ENCODE measurements around the gene WWP2.
"Not testable (repeated sequence)": the region's sequence is repeated elsewhere in the genome, so short reads cannot be mapped to it uniquely, and the experiment has no call there.

WWP2 gene

DNA sequence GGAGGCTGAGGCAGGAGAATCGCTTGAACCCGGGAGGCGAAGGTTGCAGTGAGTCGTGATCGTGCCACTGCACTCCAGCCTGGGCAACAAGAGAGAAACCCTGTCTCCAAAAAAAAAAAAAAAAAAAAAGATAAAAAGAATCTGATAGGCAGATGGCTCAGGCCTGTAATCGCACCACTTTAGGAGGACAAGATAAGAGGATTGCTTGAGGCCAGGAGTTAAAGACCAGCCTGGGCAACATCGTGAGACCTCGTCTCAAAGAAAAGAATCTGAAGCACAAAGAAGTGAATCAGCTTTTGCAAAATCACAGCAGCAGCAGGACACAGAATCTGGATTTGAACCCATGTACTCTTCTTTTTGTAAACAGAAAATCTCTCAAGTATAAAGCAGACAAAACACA, 15.0 kb upstream of the WWP2 start:
- DNase-seq = no peak

DNA sequence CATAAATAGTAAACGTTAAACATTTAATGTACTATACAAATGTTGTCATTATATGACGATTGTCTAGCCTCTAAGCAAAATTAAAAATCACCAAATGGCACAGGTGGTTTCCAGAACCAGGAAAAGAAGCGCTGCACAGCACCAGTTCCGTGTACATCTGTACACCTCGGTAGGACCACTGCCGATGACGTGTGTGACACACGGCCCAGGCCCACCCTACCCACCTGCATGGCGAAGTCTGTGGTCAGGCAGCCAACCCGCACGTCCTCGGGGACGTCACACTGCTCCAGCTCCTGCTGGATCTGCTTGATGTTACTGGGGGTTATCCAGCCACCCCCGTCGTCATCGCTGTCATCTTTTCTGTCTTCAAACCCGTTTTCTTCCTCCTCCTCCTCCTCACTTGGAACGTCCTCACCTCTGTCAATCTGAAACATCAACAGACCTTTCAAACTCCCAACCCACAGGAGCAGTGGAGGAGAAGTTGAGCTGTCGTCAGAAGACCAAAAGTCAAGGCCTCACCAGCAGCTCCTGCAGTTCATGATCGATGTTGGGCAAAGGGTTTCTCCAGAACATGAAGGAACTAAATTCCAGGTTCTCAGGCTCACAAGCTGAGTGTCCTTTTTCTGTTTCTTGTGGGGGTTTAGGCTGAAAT, 13.3 kb upstream of the WWP2 start:
- DNase-seq = no peak

GRCh38 chr16:69754143-69754468, 8.0 kb upstream of the WWP2 start:
- DNase-seq = no peak

DNA sequence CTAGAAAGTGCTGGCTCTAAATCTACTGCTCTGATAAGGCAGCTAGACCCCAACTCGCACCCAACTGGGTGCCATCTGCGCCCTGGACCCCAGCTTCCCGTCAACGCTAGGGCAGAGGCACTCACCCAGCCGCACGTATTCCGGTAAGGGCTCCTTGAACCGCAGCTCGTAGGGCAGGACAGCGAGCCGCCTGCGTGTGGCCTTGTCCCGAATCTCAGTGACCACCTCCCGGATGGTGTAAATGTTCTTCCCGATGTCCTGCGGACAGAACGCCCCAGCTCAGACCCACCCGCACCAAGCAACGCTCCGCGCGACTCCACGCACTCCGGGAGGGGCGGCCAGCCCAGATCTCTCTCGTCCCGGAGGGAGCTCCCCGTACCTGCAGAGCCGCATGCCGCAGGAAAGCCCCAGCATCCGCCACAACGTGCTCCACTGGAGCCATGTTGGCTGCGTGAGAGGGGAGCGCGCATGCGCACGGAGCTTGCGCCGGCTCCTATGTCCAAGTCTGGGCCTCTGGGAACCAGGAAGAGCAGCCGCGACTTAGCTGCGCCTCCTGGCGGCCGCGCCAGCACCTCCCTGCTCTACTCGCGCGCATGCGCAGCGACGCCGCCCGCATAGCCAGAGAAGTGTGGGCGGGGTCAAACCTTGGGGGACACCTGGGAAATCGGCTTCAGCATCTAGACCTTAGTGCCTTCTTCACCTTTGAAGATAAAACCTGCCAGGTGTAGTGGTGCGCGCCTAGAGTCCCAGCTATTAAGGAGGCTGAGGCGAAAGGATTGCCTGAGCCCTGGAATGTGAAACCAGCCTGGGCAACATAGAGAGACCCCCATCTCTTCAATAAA, 7.4 kb upstream of the WWP2 start, which contains the start of gene NOB1:
TSS of gene NOB1 (minus strand) at position 458 of the 842 bp plus-strand sequence. CDS start at position 442, 16 bp downstream.
- DNase-seq = peak; percentile 98

DNA sequence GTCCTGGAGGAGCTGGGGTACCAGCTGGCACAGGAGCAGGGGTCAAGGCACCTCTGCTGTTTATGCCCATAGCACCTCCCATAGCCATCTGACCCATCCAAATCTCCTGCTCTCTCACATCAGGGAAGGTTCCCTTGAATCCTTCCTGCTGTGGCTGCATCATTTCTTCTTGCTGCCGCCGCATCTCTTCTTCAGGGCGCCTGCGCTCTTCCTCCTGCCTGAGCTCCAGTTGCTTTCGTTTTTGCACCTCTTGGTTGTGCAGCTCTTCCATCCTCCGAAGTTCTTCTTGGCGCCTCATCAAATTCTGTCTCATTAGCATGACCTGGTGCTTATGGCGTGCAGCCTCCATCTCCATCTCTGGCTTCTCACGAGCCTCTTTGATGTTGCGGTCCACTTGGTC, 5.4 kb upstream of the WWP2 start:
- no peak for DNase-seq

DNA sequence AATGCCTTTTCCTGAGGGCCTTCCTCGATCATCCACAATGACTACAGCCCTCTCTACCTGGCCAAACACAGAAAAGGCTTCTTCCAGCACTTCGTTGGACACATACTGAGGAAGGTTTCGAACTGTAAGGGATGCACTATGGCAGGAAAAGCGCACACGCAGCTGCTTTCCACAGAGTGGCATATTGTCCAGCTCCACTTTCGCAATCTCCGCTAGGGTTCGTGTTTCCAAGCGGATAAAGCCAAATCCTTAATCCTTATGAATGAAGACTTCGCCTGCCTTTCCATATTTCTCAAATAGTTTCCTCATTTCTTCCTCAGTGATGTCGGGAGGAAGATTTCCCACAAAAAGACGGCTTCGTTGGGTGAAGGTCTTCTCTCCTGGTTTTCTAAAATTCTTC, 4.8 kb upstream of the WWP2 start:
- not testable (repeated sequence) for DNase-seq

- no peak for DNase-seq
These were observed 874 bp downstream of the WWP2 start for GRCh38 chr16:69762814-69763598.

GRCh38 chr16:69763599-69763942, 1.4 kb downstream of the WWP2 start:
- no peak for DNase-seq

- DNase-seq = no peak
These were observed 5.5 kb downstream of the WWP2 start for GRCh38 chr16:69767459-69768229.

DNA sequence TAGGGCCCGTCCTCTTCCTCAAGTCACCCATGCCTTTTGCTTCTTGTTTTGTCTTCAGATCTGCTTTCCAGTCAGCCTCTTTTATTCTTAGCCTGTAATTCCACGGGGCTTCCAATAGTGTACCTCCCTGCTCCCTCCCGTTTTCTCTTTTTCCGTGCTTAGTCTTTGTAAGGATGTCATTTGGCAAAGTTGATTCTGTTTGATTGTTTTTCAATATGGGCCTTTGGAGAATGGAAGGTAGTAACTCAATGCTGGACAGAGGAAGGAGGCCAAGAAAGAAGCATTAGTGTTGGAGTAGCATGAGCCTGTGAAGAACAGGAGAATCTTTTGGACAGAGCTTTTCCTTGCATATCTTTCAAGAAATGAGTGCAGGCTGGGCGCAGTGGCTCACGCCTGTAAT, 6.5 kb downstream of the WWP2 start:
- peak; percentile 47 for DNase-seq

GRCh38 chr16:69769404-69769803, 7.3 kb downstream of the WWP2 start:
- no peak for DNase-seq

DNA sequence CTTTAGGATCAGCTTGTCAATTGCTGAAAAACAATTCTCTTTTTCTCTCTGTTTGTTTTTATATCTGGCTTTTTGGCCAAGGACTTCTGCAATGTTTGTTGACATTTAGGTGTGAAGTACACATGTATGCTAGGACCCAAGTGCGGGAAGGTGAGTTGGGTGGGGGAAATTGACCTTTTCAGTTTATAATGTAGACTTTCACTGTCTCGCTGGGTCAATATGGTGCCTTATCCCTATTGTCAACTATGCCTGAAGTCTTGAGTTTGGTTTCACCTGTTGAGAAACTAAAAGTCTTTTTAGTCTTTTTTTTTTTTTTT, 9.5 kb downstream of the WWP2 start:
- DNase-seq = no peak

DNA sequence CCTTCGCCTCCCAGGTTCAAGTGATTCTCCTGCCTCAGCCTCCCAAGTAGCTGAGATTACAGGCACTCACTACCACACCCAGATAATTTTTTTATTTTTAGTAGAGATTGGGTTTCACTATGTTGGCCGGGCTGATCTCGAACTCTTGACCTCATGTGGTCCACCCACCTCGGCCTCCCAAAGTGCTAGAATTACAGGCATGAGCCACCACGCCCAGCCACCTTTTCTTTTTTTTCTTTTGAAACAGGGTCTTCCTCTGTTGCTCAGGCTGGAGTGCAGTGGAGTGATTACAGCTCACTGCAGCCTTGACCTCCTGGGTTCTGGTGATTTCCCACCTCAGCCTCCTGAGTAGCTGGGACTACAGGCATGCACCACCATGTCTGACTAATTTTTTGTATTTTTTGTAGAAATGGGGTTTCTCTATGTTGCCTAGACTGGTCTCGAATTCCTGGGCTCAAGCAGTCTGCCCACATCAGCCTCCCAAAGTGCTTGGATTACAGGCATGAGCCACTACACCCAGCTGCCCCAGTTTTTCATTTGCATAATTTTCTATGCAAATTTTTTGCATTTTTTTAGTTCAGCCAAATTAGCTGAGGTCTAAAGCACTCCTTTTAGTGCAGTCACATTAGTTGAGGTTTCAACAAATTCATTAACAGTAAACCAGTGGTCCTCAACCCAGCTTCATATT, 11.3 kb downstream of the WWP2 start:
- no peak for DNase-seq

DNA sequence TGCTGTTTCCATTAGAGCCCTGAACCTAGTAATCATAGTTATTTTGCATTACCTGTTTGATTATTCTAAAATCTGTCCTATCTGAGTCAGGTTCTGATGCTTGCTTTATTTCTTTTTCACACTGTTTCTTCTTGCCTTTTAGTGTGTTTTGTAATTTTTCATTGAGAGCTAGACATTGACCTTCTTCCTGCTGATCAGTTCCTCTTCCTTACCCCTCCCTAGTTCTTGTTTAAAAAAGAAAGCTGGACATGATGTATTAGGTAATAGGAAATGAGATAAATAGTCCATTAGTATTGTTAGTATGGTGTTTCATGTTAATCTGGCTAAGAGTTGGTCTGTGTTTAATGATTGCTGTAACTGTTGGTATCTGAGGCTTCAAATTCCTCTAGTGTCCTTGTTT, 13.4 kb downstream of the WWP2 start:
- DNase-seq = no peak

DNA sequence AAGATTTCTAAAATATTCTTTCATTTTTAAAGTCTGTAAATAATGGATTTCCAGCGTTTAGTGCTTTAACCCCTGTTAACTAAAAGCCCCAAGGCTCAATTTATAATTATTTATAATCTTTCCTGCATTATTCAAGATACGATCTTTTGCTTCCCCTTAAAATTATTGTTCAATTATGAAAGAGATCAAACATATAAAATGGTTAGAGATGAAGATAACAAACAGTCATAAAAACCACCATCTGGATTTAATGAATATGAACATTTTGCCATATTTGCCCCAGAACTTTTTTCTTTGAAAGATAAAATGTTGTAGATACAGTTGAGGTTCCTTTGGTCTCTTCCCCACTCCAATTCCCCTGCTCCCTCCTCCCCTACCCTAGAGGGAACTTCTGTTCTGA, 17.6 kb downstream of the WWP2 start:
- DNase-seq = no peak

DNA sequence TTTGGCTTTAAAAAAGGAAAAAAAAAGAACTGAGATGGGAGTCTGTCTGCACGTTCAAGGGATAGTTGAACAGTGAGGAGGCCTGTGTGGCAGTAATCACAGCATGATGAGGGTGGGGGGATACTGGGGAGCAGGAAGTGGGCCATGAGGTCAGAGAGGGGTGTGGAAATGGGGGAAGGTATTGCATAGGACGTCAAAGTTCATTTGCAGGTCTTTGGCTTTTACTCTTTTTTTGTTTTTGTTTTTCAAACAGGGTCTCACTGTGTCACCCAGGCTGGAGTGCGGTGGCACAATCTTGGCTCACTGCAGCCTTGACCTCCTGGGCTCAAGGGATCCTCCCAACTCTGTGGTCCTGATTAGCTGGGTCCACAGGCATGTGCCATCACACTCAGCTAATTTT, 19.0 kb downstream of the WWP2 start:
- DNase-seq = no peak

DNA sequence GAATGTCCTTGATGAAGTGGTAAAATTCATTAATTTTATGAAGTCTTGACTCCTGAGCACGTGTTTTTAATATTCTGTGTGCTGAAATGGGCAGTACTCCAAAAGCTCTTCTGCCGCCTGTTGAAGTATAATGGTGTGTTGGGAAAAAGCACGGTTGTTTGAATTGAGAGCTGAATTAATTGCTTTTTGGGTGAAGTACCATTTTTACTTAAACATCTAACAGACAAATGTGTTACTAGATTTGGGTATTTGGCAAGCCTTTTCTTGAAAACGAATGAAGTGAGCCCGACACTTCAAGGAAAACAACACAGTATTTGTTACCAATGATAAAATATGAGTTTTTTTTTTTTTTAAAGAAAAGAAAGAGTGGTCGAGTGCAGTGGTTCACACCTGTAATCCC, 22.5 kb downstream of the WWP2 start:
- DNase-seq = no peak

DNA sequence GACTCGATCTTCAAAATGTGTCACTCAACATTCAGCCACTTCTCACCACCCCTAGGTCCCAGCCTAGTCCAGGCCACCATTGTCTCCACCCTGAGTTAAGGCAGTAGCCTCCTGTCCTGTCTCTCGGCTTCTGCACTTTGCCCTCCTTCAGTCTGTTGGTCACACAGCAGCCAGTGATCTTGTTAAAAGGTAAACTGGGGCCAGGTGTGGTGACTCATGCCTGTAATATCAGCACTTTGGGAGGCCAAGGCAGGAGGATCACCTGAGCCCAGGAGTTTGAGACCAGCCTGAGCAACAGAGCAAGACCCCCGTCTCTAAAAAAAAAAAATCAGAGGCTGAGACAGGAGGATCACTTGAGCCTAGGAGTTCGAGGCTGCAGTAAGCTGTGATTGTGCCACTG, 25.8 kb downstream of the WWP2 start:
- DNase-seq = no peak

DNA sequence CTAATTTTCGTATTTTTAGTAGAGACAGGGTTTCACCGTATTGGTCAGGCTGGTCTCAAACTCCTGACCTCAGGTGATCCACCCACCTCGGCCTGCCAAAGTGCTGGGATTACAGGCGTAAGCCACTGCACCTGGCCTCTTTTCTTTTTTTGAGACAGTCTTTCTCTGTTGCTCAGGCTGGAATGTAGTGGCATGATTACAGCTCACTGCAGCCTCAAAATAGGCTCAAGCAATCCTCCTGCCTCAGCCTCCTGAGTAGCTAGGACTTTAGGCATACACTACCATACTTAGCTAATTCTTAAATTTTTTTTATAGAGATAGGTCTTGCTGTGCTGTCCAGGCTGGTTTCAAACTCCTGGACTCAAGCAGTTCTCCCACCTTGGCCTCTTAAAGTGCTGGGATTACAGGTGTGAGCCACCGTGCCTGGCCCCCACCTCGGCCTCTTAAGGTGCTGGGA, 29.3 kb downstream of the WWP2 start:
- not testable (repeated sequence) for DNase-seq

- no peak for DNase-seq
These were observed 31.4 kb downstream of the WWP2 start for GRCh38 chr16:69793526-69793925.

DNA sequence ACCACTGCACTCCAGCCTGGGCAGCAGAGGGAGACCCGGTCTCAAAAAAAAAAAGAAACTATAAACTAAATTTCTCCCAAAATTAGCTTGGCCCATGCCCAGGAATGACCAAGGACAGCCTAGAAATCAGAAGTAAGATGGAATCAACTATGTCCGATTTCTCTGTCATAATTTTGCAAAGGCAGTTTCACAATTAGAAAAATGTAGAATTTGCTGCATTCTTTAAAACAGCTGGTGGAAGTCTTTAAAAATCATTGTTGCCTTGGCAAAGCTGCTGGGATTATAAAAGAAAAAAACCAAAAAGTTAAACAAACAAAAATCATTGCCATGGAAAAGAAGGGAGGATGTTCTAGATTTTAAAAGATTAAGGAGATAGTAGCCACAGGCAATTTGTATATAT, 32.4 kb downstream of the WWP2 start:
- DNase-seq = no peak

GRCh38 chr16:69796285-69797118, 34.4 kb downstream of the WWP2 start:
- DNase-seq = peak; percentile 55

Measured in femur (tissue), 1 donor.